Pons (tissue), 1 donor: Measurements from ENCODE around the gene NEU4.
"Not testable (repeated sequence)": the region's sequence is repeated elsewhere in the genome, so short reads cannot be mapped to it uniquely, and the experiment has no call there.

Source experiments
- DNase-seq: peaks from one replicate; pipeline ENCODE4 v3.0.0-alpha.2; 2016; ENCODE audit warnings: low spot score

Gene NEU4

GRCh38 chr2:241808721-241809382, at the start of gene NEU4:
TSS of gene NEU4 (plus strand) at chr2:241809193. CDS start at chr2:241814485, 5,292 bp downstream.
- no peak for DNase-seq

GRCh38 chr2:241759893-241760292, 49.1 kb upstream of the NEU4 start:
- not testable (repeated sequence) for DNase-seq

GRCh38 chr2:241760301-241760771, 48.7 kb upstream of the NEU4 start:
- no peak for DNase-seq

GRCh38 chr2:241762321-241762932, 46.6 kb upstream of the NEU4 start:
- no peak for DNase-seq

GRCh38 chr2:241762933-241763369, 46.0 kb upstream of the NEU4 start:
- DNase-seq = no peak

GRCh38 chr2:241763551-241764274, 45.3 kb upstream of the NEU4 start:
- DNase-seq = no peak

GRCh38 chr2:241764275-241765241, 44.4 kb upstream of the NEU4 start:
- no peak for DNase-seq

GRCh38 chr2:241767464-241768250, 41.3 kb upstream of the NEU4 start:
- no peak for DNase-seq

GRCh38 chr2:241768251-241768711, 40.7 kb upstream of the NEU4 start:
- DNase-seq = no peak

GRCh38 chr2:241768850-241769249, 40.1 kb upstream of the NEU4 start:
- no peak for DNase-seq

GRCh38 chr2:241769819-241770184, 39.2 kb upstream of the NEU4 start:
- DNase-seq = no peak

- no peak for DNase-seq
These were observed 38.6 kb upstream of the NEU4 start for GRCh38 chr2:241770185-241770935.

GRCh38 chr2:241770936-241771285, 38.1 kb upstream of the NEU4 start:
- DNase-seq = no peak

- no peak for DNase-seq
These were observed 37.5 kb upstream of the NEU4 start for GRCh38 chr2:241771286-241772062.

- no peak for DNase-seq
These were observed 36.9 kb upstream of the NEU4 start for GRCh38 chr2:241772063-241772499.

GRCh38 chr2:241773511-241774418, 35.2 kb upstream of the NEU4 start:
- DNase-seq = no peak

GRCh38 chr2:241774419-241775222, 34.4 kb upstream of the NEU4 start:
- DNase-seq = no peak
